Measurements from ENCODE around the gene PKNOX2.

GRCh38 chr11:125320347-125321076 is 156.0 kb downstream of the PKNOX2 start:
- TF ChIP-seq EP300 (IDR thresholded peaks at IDR 0.05) (no peak), POLR2AphosphoS5 (IDR thresholded peaks at IDR 0.05) (no peak), CTCF (IDR thresholded peaks at IDR 0.05) (no peak), POLR2A (IDR thresholded peaks at IDR 0.05) (no peak)

All from sigmoid colon (tissue), 4 donors.